Small intestine (tissue), 7 donors: ENCODE data around the gene CD180. TPM values are rescaled to one million over a fixed set of nuclear protein-coding genes. Genes with fewer than 3 reads are reported as not detected.

Source experiments
- DNase-seq, 2 donors: peaks; one replicate each; pipeline versions ENCODE4 v3.0.0 to v3.0.0-alpha.2; 2013
- FAIRE-seq: peaks from 2 replicates; lab custom pipeline; 2012; peaks lifted over from hg19 to GRCh38; lab: Jason Lieb, UNC
- H3K27ac ChIP-seq, 3 donors: one replicate each; pipeline ENCODE4 v1.5.1; 2013; ENCODE audit warnings: low read length in 2 of 3, mild to moderate bottlenecking in 2 of 3, control low read depth in 1 of 3, inconsistent platforms in 1 of 3, low read depth in 1 of 3, moderate library complexity in 1 of 3
- H3K27me3 ChIP-seq, 3 donors: one replicate each; pipeline ENCODE4 v1.6.1; 2013; ENCODE audit warnings: low read length in 3 of 3, inconsistent platforms in 1 of 3; ENCODE audit not compliant: control insufficient read depth in 3 of 3, insufficient read depth in 3 of 3
- H3K36me3 ChIP-seq, 3 donors: one replicate each; pipeline ENCODE4 v1.6.1; 2013; ENCODE audit warnings: low read length in 3 of 3, inconsistent platforms in 1 of 3, low read depth in 1 of 3, mild to moderate bottlenecking in 1 of 3, moderate library complexity in 1 of 3; ENCODE audit not compliant: control insufficient read depth in 3 of 3, insufficient read depth in 2 of 3
- H3K4me1 ChIP-seq, 3 donors: one replicate each; pipeline ENCODE4 v1.6.1; 2013; ENCODE audit warnings: low read length in 2 of 3, inconsistent platforms in 1 of 3, low read depth in 1 of 3, mild to moderate bottlenecking in 1 of 3, moderate library complexity in 1 of 3; ENCODE audit not compliant: control insufficient read depth in 3 of 3, insufficient read depth in 2 of 3
- H3K4me3 ChIP-seq, 3 donors: one replicate each; pipeline ENCODE4 v1.5.1; 2013; ENCODE audit warnings: low read length in 3 of 3, control low read depth in 1 of 3, inconsistent platforms in 1 of 3, low read depth in 1 of 3, mild to moderate bottlenecking in 1 of 3, moderate library complexity in 1 of 3
- H3K9me3 ChIP-seq, 2 donors: one replicate each; pipeline ENCODE4 v1.6.1; 2013; ENCODE audit warnings: low read depth in 1 of 2, low read length in 1 of 2; ENCODE audit not compliant: control insufficient read depth in 2 of 2, insufficient read depth in 1 of 2
- WGBS, 3 donors: extraction: QIAGEN DNeasy Blood & Tissue Kit; methylation state at CpG; one replicate each; pipeline ENCODE4 v1.1.7; 2013; 5-methylcytosine and 5-hydroxymethylcytosine counted together
- polyA plus RNA-seq, 4 donors: library from polyadenylated mRNA; stranded (reverse) in 3 of 4; unstranded in 1 of 4; fragments of 200-250 nt in 3 of 4; fragments of 120-200 nt in 1 of 4; gene quantifications; one replicate each; pipeline versions ENCODE4 v1.2.1 to v1.2.3, GENCODE V29; 2013
- donor health status: healthy with polysubstance abuse.
- donor health status: control.
- donor health status: control.
- donor health status: Bipolar disorder and iron deficiency.
- donor health status: healthy.

Gene CD180
- polyA plus RNA-seq, 4 donors, result 0.54 to 0.92 (median 0.55) TPM; not detected in 1

GRCh38 chr5:67156976-67157583 lies 39.5 kb downstream of the CD180 start:
- Histone ChIP-seq H3K4me1 (no peaks in the 10 kb centered on the region), H3K27me3 (no peaks in the 10 kb centered on the region), H3K9me3 (no peaks in the 10 kb centered on the region), H3K4me3 (no peak overlapping the region), H3K36me3 (peaks cover 4 to 20% (median 7%) of the 10 kb centered on the region in 3 donors), H3K27ac (no peak overlapping the region)
- FAIRE-seq (no peak), DNase-seq (peak; percentile 41 to 42)
- WGBS, 3 donors, result 49 to 55% (median 53%) methylated on average over 5 of the region's 5 CpGs

GRCh38 chr5:67154556-67155206 lies 41.9 kb downstream of the CD180 start:
- Histone ChIP-seq H3K36me3 (peaks cover 5 to 29% (median 8%) of the 10 kb centered on the region in 3 donors), H3K4me3 (no peak overlapping the region), H3K9me3 (peaks cover 0 to 3% of the 10 kb centered on the region in 2 donors), H3K27me3 (no peaks in the 10 kb centered on the region), H3K4me1 (no peaks in the 10 kb centered on the region), H3K27ac (no peak overlapping the region)
- 74 to 82% (median 80%) methylated on average over 5 of the region's 5 CpGs for WGBS, 3 donors
- FAIRE-seq (no peak), DNase-seq (no peak)

- DNase-seq (peak in 1 of 2 donors; percentile 30), FAIRE-seq (no peak)
- H3K36me3 ChIP-seq, result peaks cover 5 to 33% (median 8%) of the 10 kb centered on the region in 3 donors
- peaks cover 0 to 3% of the 10 kb centered on the region in 2 donors for H3K9me3 ChIP-seq
- no peaks in the 10 kb centered on the region for H3K4me1 ChIP-seq
- H3K27ac ChIP-seq, result no peak overlapping the region
- WGBS, 3 donors, result 48 to 79% (median 55%) methylated on average over 2 of the region's 2 CpGs
- H3K27me3 ChIP-seq, result no peaks in the 10 kb centered on the region
- H3K4me3 ChIP-seq, result no peak overlapping the region
These were observed 43.3 kb downstream of the CD180 start for GRCh38 chr5:67153292-67153691.

- WGBS, 3 donors, result 92 to 98% (median 97%) methylated on average over 6 of the region's 6 CpGs
- DNase-seq, result no peak
These were observed 44.2 kb downstream of the CD180 start for GRCh38 chr5:67152400-67152799.

GRCh38 chr5:67149951-67150523 lies 46.6 kb downstream of the CD180 start:
- H3K27ac ChIP-seq, result no peak overlapping the region
- WGBS, 3 donors, result 46 to 69% (median 53%) methylated on average over 1 of the region's 1 CpG
- H3K4me1 ChIP-seq, result peaks cover 0 to 13% (median 0%) of the 10 kb centered on the region in 3 donors
- no peak for FAIRE-seq
- H3K36me3 ChIP-seq, result peaks cover 3 to 26% (median 8%) of the 10 kb centered on the region in 3 donors
- peaks cover 0 to 3% of the 10 kb centered on the region in 2 donors for H3K9me3 ChIP-seq
- H3K27me3 ChIP-seq, result no peaks in the 10 kb centered on the region
- no peak for DNase-seq
- no peak overlapping the region for H3K4me3 ChIP-seq

More at GRCh38 chr5:67152400-67152799, 44.2 kb downstream of the CD180 start:
- H3K4me1 ChIP-seq, result no peaks in the 10 kb centered on the region
- H3K4me3 ChIP-seq, result no peak overlapping the region
- peaks cover 0 to 3% of the 10 kb centered on the region in 2 donors for H3K9me3 ChIP-seq
- H3K27me3 ChIP-seq, result no peaks in the 10 kb centered on the region
- peaks cover 5 to 32% (median 8%) of the 10 kb centered on the region in 3 donors for H3K36me3 ChIP-seq
- no peak overlapping the region for H3K27ac ChIP-seq
- FAIRE-seq, result no peak

GRCh38 chr5:67149057-67149950 lies 47.3 kb downstream of the CD180 start:
- peaks cover 3 to 27% (median 8%) of the 10 kb centered on the region in 3 donors for H3K36me3 ChIP-seq
- no peak overlapping the region for H3K4me3 ChIP-seq
- peak overlapping the region in 1 of 3 donors; percentile 36 for H3K27ac ChIP-seq
- WGBS, 3 donors, result 71 to 92% (median 86%) methylated on average over 14 of the region's 14 CpGs
- no peaks in the 10 kb centered on the region for H3K27me3 ChIP-seq
- H3K4me1 ChIP-seq, result peaks cover 0 to 20% (median 0%) of the 10 kb centered on the region in 3 donors
- DNase-seq, result no peak
- peaks cover 0 to 3% of the 10 kb centered on the region in 2 donors for H3K9me3 ChIP-seq
- no peak for FAIRE-seq

GRCh38 chr5:67147760-67148159 lies 48.8 kb downstream of the CD180 start:
- H3K4me3 ChIP-seq, result no peak overlapping the region
- no peak overlapping the region for H3K27ac ChIP-seq
- FAIRE-seq, result no peak

More at GRCh38 chr5:67147760-67148159, 48.8 kb downstream of the CD180 start:
- Histone ChIP-seq H3K9me3 (peaks cover 0 to 3% of the 10 kb centered on the region in 2 donors), H3K27me3 (no peaks in the 10 kb centered on the region), H3K4me1 (peaks cover 0 to 30% (median 3%) of the 10 kb centered on the region in 3 donors), H3K36me3 (peaks cover 0 to 30% (median 7%) of the 10 kb centered on the region in 3 donors)
- 93 to 96% (median 95%) methylated on average over 3 of the region's 3 CpGs for WGBS, 3 donors
- peak in 1 of 2 donors; percentile 19 for DNase-seq
